Activated CD8-positive, alpha-beta memory T cell treated with anti-CD3 and anti-CD28 coated beads, Interleukin-2, amount 10 ng/mL, durations not matched to agents 7 days and 5 days (primary cell): ENCODE measurements around the gene CKAP4. TPM values are rescaled to one million over a fixed set of nuclear protein-coding genes. Genes with fewer than 3 reads are reported as not detected.
"Not testable (repeated sequence)": the region's sequence is repeated elsewhere in the genome, so short reads cannot be mapped to it uniquely, and the experiment has no call there.

Source experiments
- ATAC-seq: fragments of 150-1000 bp; cut with Tn5 transposase; one replicate; pipeline ENCODE4 v1.10.0; 2021; ENCODE audit warnings: moderate library complexity
- CTCF ChIA-PET: fragments of 350-600 bp; sonication (Branson Sonifier 250); formaldehyde crosslinking; loops from one replicate; lab custom pipeline; 2021; ENCODE audit warnings: antibody characterized with exemption; lab: Charles Lee
- DNase-seq: peaks from one replicate; pipeline ENCODE4 v3.0.0-alpha.2; 2020
- H3K27ac Mint-ChIP-seq: one replicate; pipeline ENCODE4 v1.8.0; 2021; ENCODE audit warnings: mild to moderate bottlenecking, mixed read lengths
- H3K27me3 Mint-ChIP-seq: one replicate; pipeline ENCODE4 v1.8.0; 2021; ENCODE audit warnings: mixed read lengths
- H3K36me3 Mint-ChIP-seq: one replicate; pipeline ENCODE4 v1.8.0; 2021; ENCODE audit warnings: mild to moderate bottlenecking, mixed read lengths
- H3K4me1 Mint-ChIP-seq: one replicate; pipeline ENCODE4 v1.8.0; 2021; ENCODE audit warnings: mixed read lengths
- H3K4me3 Mint-ChIP-seq: one replicate; pipeline ENCODE4 v1.8.0; 2021; ENCODE audit warnings: mild to moderate bottlenecking, moderate library complexity, mixed read lengths
- H3K9me3 Mint-ChIP-seq: one replicate; pipeline ENCODE4 v1.8.0; 2022; ENCODE audit warnings: low read depth, mixed read lengths
- total RNA-seq, 2 experiments: library from RNA; stranded (reverse); gene quantifications; one replicate each; pipeline ENCODE4 v1.2.3, GENCODE V29; 2021

Gene CKAP4, protein sequence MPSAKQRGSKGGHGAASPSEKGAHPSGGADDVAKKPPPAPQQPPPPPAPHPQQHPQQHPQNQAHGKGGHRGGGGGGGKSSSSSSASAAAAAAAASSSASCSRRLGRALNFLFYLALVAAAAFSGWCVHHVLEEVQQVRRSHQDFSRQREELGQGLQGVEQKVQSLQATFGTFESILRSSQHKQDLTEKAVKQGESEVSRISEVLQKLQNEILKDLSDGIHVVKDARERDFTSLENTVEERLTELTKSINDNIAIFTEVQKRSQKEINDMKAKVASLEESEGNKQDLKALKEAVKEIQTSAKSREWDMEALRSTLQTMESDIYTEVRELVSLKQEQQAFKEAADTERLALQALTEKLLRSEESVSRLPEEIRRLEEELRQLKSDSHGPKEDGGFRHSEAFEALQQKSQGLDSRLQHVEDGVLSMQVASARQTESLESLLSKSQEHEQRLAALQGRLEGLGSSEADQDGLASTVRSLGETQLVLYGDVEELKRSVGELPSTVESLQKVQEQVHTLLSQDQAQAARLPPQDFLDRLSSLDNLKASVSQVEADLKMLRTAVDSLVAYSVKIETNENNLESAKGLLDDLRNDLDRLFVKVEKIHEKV
- 1 to 10 TPM; 1.1 to 3.7 TPM for total RNA-seq

DNA sequence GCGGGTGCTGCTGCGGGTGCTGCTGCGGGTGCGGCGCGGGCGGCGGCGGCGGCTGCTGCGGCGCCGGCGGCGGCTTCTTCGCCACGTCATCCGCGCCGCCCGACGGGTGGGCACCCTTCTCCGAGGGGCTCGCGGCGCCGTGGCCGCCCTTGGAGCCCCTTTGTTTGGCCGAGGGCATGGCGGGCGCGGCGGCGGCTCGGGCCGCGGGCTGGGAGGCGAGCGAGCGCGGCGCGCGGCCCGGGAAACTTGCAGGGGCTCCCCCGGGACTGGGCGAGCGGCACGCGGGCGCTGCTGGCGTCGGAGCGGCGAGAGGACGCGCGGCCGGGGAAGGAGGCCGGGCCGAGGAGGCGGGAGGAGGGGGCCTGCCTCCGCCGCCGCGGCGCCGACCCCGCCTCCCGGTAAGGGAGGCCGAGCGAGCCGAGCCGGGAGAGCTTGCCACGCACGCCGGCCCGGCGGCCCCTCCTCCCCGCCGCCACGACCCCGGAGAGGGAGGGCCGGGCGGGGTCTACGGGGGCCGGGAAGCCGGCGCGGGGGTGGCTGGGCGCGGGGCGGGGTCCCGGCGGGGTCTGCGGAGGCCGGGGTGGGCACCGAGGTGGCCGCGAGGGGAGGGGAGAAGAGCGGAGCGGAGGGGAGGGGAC lies at the start of gene CKAP4:
TSS of gene CKAP4 (minus strand) at position 347 of the 638 bp plus-strand sequence. CDS start at position 178, 169 bp downstream.
- Mint-ChIP-seq H3K36me3 (no peaks in the 10 kb centered on the region), H3K27me3 (peaks cover 22% of the 10 kb centered on the region), H3K4me3 (peak within 1 kb of the TSS; percentile 64), H3K27ac (no peak within 1 kb of the TSS), H3K9me3 (no peaks in the 10 kb centered on the region), H3K4me1 (peaks cover 7% of the 10 kb centered on the region)
- CTCF ChIA-PET = no interaction called here
- ATAC-seq (peak; percentile 61), DNase-seq (peak; percentile 40)

DNA sequence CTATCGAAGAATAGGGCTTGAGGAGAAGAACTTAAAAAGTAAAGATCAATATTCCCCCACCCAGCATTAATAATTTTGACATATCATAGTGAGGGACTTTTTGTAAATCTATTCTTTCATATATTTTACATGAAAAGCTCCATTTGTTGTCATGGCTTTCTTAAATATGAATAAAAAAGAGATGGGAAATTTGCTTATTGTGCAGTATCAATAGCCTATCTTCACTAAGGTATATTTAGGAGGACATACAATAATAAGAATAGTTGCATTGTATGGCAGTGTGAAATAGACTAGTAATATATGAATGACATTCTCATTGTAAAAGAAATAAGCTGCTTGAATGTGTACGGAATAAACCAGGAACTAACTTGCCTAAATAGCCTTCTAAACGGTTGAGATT lies 49.3 kb upstream of the CKAP4 start:
- ATAC-seq (no peak), DNase-seq (no peak)
- H3K27ac Mint-ChIP-seq = no peak overlapping the region
- no peaks in the 10 kb centered on the region for H3K9me3 Mint-ChIP-seq
- H3K27me3 Mint-ChIP-seq = no peaks in the 10 kb centered on the region
- H3K4me1 Mint-ChIP-seq = peaks cover 13% of the 10 kb centered on the region
- CTCF ChIA-PET = interaction anchor here (3.2 kb wide), 1 partner anchor 15 kb away, joined by 16 read pairs; no protein-coding TSS in a partner anchor
- H3K4me3 Mint-ChIP-seq = no peak overlapping the region
- H3K36me3 Mint-ChIP-seq = no peaks in the 10 kb centered on the region

DNA sequence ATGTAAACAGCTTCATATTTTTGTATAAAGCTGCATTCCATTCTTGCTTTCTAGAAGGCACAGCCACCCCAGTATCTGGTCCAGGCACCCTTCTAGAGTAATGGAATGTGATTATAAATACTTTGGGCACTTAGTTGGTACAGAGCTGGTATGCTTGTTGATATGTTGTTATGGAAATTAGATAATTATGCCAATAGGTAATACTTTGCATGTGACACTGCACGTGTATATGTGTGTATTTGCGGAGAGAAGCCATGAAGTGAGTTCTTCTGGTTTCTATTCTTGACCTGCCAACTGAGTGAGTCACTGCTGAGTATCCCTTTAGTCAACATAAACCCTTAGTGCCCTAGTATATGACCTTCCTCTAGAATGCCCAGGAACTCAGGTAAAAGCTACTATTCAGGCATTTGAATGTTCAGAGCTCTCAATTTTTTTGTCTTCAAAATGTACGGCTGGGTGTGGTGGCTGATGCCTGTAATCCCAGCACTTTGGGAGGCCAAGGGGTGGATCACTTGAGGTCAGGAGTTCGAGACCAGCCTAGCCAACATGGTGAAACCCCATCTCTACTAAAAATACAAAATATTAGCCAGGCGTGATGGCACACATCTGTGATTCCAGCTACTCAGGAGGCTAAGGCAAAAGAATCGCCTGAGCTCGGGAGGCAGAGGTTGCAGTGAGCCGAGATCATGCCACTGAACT lies 48.5 kb upstream of the CKAP4 start:
- Mint-ChIP-seq H3K27ac (no peak overlapping the region), H3K4me1 (peaks cover 10% of the 10 kb centered on the region), H3K27me3 (no peaks in the 10 kb centered on the region), H3K4me3 (no peak overlapping the region), H3K9me3 (no peaks in the 10 kb centered on the region), H3K36me3 (no peaks in the 10 kb centered on the region)
- no peak for ATAC-seq
- CTCF ChIA-PET = interaction anchor here (1.0 to 3.2 kb wide), 3 partner anchors 14 to 72 kb away, joined by 3 to 16 read pairs (median 3); no protein-coding TSS in a partner anchor
- no peak for DNase-seq

DNA sequence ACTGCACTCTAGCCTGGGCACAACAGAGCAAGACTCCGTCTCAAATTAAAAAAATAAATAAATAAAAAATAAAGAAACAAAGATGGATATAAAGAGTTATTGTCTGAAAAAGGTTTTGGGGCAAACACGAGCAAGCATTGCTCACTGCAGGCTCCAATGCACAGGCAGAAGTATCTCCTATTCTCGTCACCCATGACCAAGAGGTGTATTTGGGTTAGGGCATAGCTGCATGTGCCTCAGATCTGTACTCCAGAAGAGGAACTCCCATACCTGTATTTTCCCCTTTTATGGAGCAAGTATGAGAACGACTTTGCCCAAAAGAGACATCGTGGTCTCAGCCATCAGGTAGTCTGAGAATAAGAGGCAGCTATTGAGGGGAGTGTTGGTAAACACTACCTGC lies 44.5 kb upstream of the CKAP4 start:
- Mint-ChIP-seq H3K27ac (no peak overlapping the region), H3K36me3 (no peaks in the 10 kb centered on the region), H3K4me3 (no peak overlapping the region), H3K4me1 (peaks cover 4% of the 10 kb centered on the region), H3K27me3 (no peaks in the 10 kb centered on the region), H3K9me3 (no peaks in the 10 kb centered on the region)
- CTCF ChIA-PET = interaction anchor here (0.7 kb wide), 1 partner anchor 990 kb away, joined by 3 read pairs; no protein-coding TSS in a partner anchor
- no peak for ATAC-seq
- DNase-seq = no peak

DNA sequence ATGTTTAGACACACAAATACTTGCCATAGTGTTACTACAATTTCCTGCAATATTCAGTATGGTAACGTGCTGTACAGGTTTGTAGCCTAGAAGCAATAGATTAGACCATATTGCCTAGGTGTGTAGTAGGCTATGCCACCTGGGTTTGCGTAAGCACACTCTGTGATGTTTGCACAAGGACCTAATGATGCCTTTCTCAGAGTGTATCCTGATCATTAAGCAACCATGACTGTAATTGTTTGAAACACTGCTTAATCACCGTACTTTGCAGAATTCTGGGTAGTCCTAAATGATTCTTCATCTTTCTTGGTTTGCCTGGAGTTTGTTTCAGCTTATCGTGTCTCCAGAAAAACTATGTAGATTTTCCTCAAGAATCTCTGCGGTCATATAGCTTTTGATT lies 43.5 kb upstream of the CKAP4 start:
- H3K9me3 Mint-ChIP-seq = no peaks in the 10 kb centered on the region
- no peaks in the 10 kb centered on the region for H3K36me3 Mint-ChIP-seq
- H3K4me1 Mint-ChIP-seq = peaks cover 2% of the 10 kb centered on the region
- ATAC-seq (no peak), DNase-seq (no peak)
- peaks cover 2% of the 10 kb centered on the region for H3K27me3 Mint-ChIP-seq
- no peak overlapping the region for H3K4me3 Mint-ChIP-seq
- H3K27ac Mint-ChIP-seq = no peak overlapping the region
- CTCF ChIA-PET = interaction anchor here (1.8 kb wide), 1 partner anchor 64 kb away, joined by 7 read pairs; no protein-coding TSS in a partner anchor

DNA sequence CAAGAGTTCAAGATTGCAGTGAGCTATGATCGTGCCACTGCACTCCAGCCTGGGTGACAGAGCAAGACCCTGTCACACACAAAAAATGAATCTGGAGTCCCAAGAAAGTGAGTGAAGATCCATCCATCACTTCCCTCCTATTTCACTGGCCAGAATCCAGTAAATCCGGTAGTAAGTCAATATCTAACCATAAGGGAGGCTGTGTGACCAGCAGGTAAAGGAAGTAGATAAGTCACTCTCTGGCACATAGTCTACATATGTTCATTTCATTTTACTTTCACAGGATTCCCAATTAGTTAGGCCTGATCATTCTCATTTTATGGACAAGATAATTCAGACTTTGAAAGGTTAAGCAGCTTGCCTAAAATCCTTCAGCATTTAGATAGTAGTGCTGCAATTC lies 42.8 kb upstream of the CKAP4 start:
- DNase-seq (no peak), ATAC-seq (no peak)
- Mint-ChIP-seq H3K9me3 (no peaks in the 10 kb centered on the region), H3K4me1 (peaks cover 2% of the 10 kb centered on the region), H3K4me3 (no peak overlapping the region), H3K27me3 (peaks cover 2% of the 10 kb centered on the region), H3K27ac (no peak overlapping the region), H3K36me3 (no peaks in the 10 kb centered on the region)
- CTCF ChIA-PET = interaction anchor here (1.8 kb wide), 1 partner anchor 64 kb away, joined by 7 read pairs; no protein-coding TSS in a partner anchor

DNA sequence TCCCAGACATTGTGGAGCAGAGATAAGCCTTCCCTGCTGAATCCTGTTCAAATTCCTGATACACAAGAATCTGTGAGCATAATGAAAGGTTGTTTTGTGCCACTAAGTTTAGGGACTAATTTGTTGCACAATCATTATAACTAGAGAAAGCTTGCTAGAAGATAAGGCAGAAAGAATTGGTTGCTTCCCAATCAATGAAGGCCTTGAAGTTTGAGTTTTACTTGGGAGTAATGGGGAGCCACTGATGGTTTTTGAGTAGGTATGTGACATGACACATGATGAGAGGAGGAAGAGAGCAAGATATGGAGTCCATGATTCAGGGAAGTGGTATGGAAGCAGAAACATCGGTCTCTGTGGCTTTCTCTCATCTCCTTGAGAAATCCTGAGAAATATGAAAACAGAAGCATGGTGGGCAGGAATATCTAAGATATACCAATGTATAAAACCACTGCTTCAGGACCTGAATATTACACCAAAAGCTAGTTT lies 41.4 kb upstream of the CKAP4 start:
- no peak overlapping the region for H3K4me3 Mint-ChIP-seq
- ATAC-seq (no peak), DNase-seq (no peak)
- H3K4me1 Mint-ChIP-seq = peaks cover 6% of the 10 kb centered on the region
- no peak overlapping the region for H3K27ac Mint-ChIP-seq
- no peaks in the 10 kb centered on the region for H3K9me3 Mint-ChIP-seq
- CTCF ChIA-PET = no interaction called here
- peaks cover 11% of the 10 kb centered on the region for H3K27me3 Mint-ChIP-seq
- no peaks in the 10 kb centered on the region for H3K36me3 Mint-ChIP-seq

DNA sequence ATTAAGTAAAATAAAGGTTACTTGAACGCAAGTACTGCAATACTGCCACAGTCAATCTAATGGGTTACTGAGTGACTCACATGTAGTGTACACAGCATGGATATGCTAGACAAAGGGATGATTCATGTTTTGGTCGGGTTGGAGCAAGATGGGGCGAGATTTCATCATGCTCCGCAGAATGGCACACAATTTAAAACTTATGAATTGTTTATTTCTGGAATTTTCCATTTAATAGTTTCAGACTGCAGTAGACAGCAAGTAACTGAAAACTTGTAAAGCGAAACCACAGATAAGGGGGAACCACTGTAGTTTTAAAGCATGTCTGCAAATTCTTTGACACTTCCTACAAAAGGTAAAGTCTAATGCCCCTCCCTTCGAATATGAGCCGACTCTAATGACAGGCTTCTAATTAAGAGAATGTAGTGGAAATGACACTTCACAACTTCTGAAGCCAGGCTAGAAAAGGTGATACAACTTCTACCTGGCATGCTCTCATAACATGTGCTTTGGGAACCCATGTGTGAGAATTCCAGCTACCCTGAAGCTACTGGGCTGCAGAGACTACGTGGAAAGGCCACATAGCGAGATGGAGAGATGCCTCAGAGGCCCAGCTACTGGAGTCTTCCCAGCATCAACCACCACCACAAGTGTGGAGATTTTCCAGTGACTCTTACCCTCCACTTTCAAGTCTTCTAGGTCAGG lies 40.8 kb upstream of the CKAP4 start:
- no peak for ATAC-seq
- no peak for DNase-seq
- no peak overlapping the region for H3K27ac Mint-ChIP-seq

DNA sequence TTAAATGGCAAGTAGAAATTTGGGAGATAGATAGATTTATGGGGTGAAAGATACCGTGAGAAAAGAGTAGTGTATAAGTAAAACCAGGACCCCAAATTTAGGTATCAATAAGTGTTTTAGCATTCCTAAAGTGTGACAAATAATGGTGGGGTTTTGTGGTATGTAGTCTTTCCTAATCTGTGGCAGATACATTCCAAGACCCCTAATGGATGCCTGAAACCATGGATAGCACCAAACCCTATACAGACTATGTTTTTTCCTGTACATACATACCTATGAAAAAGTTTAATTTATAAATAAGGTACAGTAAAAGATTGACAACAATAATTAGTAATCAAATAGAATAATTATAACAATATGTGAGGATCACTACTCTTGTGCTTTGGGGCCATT lies 40.3 kb upstream of the CKAP4 start:
- DNase-seq (no peak), ATAC-seq (no peak)
- H3K9me3 Mint-ChIP-seq = no peaks in the 10 kb centered on the region
- no peaks in the 10 kb centered on the region for H3K36me3 Mint-ChIP-seq
- H3K4me1 Mint-ChIP-seq = peaks cover 6% of the 10 kb centered on the region
- H3K27ac Mint-ChIP-seq = no peak overlapping the region
- CTCF ChIA-PET = no interaction called here
- no peak overlapping the region for H3K4me3 Mint-ChIP-seq
- H3K27me3 Mint-ChIP-seq = peaks cover 17% of the 10 kb centered on the region

More for the DNA sequence above, 40.8 kb upstream of the CKAP4 start:
- Mint-ChIP-seq H3K4me1 (peaks cover 6% of the 10 kb centered on the region), H3K27me3 (peaks cover 17% of the 10 kb centered on the region), H3K36me3 (no peaks in the 10 kb centered on the region), H3K4me3 (no peak overlapping the region), H3K9me3 (no peaks in the 10 kb centered on the region)
- CTCF ChIA-PET = no interaction called here

DNA sequence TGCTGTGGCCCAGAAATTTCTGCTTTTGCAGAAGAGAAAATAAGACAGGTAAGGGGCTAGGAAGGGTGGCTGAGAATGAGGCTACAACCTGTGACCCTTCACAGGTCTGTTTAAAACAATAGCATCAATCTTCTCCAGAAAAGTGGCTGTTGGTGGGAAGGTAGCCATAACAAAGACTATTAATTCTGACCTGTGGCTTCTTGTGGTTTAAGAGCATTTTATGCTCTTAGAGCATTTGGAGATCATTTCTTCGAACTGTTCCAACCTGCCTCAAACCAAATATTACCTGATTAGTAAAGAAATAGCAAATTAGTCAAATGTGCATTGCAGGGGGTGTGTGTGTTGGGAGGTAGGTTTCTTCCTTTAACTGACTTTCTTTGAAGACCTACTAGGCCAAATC lies 39.5 kb upstream of the CKAP4 start:
- Mint-ChIP-seq H3K4me1 (peaks cover 7% of the 10 kb centered on the region), H3K4me3 (no peak overlapping the region), H3K9me3 (peaks cover under 1% of the 10 kb centered on the region), H3K36me3 (peaks cover under 1% of the 10 kb centered on the region), H3K27me3 (peaks cover 17% of the 10 kb centered on the region), H3K27ac (no peak overlapping the region)
- CTCF ChIA-PET = no interaction called here
- DNase-seq = no peak
- no peak for ATAC-seq

DNA sequence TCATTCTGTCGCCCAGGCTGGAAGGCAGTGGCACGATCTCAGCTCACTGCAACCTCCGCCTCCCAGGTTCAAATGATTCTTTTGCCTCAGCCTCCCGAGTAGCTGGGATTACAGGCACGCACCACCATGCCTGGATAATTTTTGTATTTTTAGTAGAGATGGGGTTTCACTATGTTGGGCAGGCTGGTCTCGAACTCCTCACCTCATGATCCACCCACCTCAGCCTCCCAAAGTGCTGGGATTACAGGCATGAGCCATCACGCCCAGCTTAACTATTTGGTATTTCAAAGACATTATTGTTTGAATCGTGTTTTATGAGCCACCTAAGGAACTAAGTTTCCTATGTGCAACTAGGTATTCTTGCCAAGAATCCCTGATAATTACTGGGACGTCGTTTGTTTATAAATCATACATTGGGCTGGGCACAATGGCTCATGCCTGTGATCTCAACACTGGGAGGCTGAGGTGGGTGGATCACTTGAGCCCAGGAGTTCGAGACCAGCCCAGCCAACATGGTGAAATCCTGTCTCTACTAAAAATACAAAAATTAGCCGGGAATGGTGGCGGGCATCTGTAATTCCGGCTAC lies 38.8 kb upstream of the CKAP4 start:
- H3K9me3 Mint-ChIP-seq, ATAC-seq, H3K36me3 Mint-ChIP-seq, H3K4me3 Mint-ChIP-seq, H3K27ac Mint-ChIP-seq, DNase-seq, H3K4me1 Mint-ChIP-seq: not testable (repeated sequence)
- CTCF ChIA-PET = interaction anchor here (9.5 kb wide), 1 partner anchor 59 kb away, joined by 129 read pairs; no protein-coding TSS in a partner anchor
- H3K27me3 Mint-ChIP-seq = peaks cover 17% of the 10 kb centered on the region

DNA sequence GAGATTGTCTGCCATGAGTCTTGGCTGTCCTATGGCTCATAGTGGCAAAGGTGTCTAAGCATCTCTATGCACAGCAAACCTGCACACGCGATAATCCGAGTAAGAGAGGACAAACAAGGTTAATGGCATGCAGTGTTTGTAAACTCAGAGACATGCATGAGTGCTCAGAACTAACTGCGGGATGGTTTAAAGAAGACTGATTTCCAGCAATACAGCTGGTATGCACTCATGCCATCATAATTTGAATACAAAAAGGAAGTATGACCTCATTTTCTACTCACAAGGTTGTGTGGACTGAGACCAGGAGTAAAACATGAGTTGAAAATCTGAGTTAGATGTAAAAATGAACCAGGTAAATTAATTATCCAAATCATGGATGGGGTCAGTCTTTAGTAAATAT lies 38.2 kb upstream of the CKAP4 start:
- ATAC-seq (no peak), DNase-seq (no peak)
- Mint-ChIP-seq H3K4me1 (peaks cover 8% of the 10 kb centered on the region), H3K4me3 (no peak overlapping the region), H3K27ac (no peak overlapping the region), H3K36me3 (peaks cover 1% of the 10 kb centered on the region), H3K9me3 (peaks cover 3% of the 10 kb centered on the region), H3K27me3 (peaks cover 17% of the 10 kb centered on the region)
- CTCF ChIA-PET = interaction anchor here (9.5 kb wide), 1 partner anchor 58 kb away, joined by 129 read pairs; no protein-coding TSS in a partner anchor
